GM19025 (cell line): ENCODE data around the gene CDK12.
"Not testable (repeated sequence)": the region's sequence is repeated elsewhere in the genome, so short reads cannot be mapped to it uniquely, and the experiment has no call there.

Experiments used
- ATAC-seq: cut with Tn5 transposase; IDR thresholded peaks from one replicate; pipeline ENCODE4 v1.9.1; 2021; ENCODE audit warnings: mild to moderate bottlenecking, low read depth, moderate library complexity; ENCODE audit not compliant: unreplicated experiment

Gene CDK12

GRCh38 chr17:39461113-39461925, at the start of gene CDK12:
CDK12 (plus strand) TSS chr17:39461486; CDS start chr17:39462072, 586 bp downstream.
- ATAC-seq = peak; percentile 76

- no peak for ATAC-seq
Observed at GRCh38 chr17:39416141-39416540, 45.1 kb upstream of the CDK12 start.

DNA sequence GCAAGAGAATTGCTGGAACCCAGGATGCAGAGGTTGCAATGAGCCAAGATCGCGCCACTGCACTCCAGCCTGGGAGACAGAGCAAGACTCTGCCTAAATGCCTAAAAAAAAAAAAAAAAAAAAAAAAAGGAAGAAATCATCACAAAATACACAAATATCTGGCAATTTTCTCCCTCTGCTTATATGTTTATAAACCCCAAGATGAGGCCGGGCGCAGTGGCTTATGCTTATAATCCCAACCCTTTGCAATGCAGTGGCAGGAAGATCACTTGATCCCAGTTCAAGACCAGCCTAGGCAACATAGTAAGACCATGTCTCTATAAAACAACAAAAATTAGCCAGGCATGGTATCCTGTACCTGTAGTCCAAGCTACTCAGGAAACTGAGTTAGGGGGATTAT, 31.7 kb upstream of the CDK12 start:
- no peak for ATAC-seq

- not testable (repeated sequence) for ATAC-seq
Observed at GRCh38 chr17:39439868-39440267, 21.4 kb upstream of the CDK12 start.

GRCh38 chr17:39443326-39443725, 18.0 kb upstream of the CDK12 start:
- ATAC-seq = no peak

GRCh38 chr17:39447561-39447960, 13.7 kb upstream of the CDK12 start:
- ATAC-seq = no peak

DNA sequence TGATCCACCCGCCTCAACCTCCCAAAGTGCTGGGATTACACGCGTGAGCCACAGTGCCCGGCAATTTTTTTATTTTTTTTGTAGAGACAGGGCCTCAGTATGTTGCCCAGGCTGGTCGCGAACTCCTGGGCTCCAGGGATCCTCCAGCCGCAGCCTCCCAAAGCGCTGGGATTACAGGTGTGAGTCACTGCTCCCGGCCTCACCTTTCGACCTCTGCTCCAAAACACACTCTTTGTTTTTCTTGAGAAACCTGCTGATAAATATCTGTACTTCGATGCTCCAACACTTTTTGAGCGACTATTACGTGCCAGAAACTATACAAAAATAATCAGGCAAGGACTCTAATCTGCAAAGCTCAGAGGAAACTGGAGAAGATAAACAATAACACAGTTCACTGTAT, 11.2 kb upstream of the CDK12 start:
- ATAC-seq = no peak

GRCh38 chr17:39450847-39451581, 10.3 kb upstream of the CDK12 start, which contains the start of gene MED1:
MED1 (minus strand) TSS chr17:39451263; CDS start chr17:39451062, 201 bp downstream.
- peak; percentile 95 for ATAC-seq

DNA sequence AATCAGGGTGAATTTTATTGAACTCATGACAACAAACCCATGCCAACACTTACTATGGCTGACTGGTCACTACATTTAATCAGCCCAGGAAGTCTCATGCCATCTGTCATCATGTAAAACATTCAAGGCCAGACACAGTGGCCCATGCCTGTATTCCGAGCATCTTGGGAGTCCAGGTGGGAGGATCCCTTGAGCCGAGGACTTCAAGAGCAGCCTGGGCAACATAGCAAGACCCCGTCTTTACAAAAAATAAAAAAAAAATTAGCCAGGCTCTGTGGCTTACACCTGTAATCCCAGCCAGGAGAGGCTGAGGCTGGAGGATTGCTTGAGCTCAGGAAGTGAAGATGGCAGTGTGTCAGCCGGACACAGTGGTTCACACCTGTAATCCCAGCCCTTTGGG, 5.4 kb upstream of the CDK12 start:
- no peak for ATAC-seq

DNA sequence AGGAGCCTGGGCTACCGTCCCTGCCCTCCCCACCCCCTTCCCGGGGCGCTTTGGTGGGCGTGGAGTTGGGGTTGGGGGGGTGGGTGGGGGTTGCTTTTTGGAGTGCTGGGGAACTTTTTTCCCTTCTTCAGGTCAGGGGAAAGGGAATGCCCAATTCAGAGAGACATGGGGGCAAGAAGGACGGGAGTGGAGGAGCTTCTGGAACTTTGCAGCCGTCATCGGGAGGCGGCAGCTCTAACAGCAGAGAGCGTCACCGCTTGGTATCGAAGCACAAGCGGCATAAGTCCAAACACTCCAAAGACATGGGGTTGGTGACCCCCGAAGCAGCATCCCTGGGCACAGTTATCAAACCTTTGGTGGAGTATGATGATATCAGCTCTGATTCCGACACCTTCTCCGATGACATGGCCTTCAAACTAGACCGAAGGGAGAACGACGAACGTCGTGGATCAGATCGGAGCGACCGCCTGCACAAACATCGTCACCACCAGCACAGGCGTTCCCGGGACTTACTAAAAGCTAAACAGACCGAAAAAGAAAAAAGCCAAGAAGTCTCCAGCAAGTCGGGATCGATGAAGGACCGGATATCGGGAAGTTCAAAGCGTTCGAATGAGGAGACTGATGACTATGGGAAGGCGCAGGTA, 762 bp downstream of the CDK12 start:
- peak; percentile 5 for ATAC-seq

GRCh38 chr17:39462631-39463375, 1.5 kb downstream of the CDK12 start:
- no peak for ATAC-seq

DNA sequence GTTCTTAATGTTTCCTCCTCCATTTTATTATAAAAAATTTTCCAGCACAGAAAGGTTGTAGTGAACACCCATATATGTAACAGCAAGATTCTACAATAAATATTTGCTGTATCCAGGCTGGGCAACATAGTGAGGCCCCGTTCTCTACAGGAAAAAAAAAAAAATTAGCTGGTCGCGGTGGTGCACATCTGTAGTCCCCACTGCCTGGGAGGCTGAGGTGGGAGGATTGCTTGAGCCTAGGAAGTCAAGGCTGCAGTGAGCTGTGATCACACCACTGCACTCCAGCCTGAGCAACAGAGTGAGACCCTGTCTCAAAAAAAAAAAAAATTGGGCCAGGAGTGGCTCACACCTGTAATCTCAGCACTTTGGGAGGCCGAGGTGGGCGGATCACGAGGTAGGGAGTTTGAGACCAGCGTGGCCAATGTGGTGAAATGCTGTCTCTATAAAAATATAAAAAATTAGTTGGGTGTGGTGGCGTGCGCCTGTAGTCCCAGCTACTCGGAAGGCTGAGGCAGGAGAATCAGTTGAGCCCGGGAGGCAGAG, 3.4 kb downstream of the CDK12 start:
- not testable (repeated sequence) for ATAC-seq

GRCh38 chr17:39468610-39469009, 7.3 kb downstream of the CDK12 start:
- ATAC-seq = not testable (repeated sequence)

GRCh38 chr17:39473310-39473709, 12.0 kb downstream of the CDK12 start:
- ATAC-seq = no peak

DNA sequence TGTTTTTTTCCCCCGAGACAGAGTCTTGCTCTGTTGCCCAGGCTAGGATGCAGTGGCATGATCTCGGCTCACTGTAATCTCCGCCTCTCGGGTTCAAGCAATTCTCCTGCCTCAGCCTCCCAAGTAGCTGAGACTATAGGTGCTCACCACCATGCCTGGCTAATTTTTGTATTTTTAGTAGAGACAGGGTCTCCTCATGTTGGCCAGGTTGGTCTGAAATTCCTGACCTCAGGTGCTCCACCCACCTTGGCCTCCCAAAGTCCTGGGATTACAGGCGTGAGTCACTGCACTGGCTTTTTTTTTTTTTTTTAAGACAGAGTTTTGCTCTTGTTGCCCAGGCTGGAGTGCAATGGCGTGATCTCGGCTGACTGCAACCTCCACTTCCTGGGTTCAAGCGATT, 18.3 kb downstream of the CDK12 start:
- ATAC-seq = not testable (repeated sequence)

GRCh38 chr17:39483506-39483905, 22.2 kb downstream of the CDK12 start:
- no peak for ATAC-seq

DNA sequence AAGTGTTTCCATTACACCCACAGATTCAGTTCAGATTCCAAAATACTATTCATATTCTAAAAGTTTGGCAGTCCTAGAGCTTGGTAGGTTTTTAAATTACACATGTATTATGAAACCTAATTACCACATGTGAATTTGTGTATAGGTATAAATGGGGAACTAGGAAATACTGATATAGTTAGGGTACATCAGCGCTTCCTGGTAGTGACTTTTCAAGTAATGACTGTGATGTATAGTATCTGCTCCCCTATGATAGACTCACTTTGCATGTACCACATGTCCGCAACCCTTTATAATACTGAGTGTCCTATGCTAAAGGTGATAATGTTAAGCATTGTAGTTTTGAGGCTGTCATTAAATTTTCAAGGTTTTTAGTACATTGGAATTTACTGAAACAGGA, 22.9 kb downstream of the CDK12 start:
- ATAC-seq = no peak

DNA sequence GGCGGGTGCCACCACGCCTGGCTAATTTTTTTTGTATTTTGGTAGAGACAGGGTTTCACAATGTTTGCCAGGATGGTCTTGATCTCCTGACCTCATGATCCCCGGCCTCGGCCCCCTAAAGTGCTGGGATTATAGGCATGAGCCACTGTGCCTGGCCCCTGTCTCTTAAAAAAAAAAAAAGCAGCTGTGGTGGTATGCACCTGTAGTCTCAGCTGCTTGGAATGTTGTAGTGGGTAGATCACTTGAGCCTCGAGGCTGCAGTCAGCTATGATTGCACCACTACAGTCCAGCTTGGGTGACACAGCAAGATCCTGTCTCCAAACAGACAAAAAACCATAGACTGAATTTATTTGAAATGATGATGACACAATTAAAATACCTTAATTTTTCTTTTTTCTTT, 24.3 kb downstream of the CDK12 start:
- ATAC-seq = no peak

DNA sequence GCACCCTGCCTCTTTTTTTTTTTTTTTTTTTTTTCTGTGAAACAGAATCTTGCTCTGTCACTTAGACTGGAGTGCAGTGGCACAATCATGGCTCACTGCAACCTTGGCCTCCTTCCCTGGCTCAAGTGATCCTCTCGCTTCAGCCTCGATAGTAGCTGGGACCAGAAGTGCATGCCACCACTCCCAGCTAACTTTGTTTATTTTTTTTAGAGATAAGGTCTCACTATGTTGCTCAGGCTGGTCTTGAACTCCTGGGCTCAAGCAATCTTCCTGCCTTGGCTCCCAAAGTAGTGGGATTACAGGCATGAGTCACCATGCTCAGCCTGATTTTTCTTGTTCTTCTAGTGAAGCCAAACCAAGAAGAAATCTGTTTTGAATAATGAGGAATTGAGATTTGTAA, 25.0 kb downstream of the CDK12 start:
- no peak for ATAC-seq

DNA sequence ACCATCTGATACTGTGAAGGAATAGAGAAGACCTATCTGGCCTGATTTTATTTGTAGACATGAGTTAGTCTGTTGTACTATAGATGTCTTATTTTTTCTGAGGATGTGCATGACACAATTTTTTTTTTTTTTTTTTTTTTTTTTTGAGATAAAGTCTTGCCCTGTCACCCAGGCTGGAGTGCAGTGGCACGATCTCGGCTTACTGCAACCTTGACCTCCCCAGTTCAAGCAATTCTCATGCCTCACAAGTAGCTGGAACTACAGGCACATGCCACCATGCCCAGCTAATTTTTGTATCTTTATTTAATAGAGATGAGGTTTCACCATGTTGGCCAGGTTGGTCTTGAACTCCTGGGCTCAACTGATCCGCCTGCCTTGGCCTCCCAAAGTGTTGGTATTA, 26.2 kb downstream of the CDK12 start:
- ATAC-seq = not testable (repeated sequence)
